Activated T-helper 2 cell treated with anti-CD3 and anti-CD28 coated beads, Interferon-gamma antibody, Interleukin-2, Interleukin-4, amounts not matched to agents 10 μg/mL and 5 μg/mL and 100 μg/mL, durations not matched to agents 14 hours and 24 hours and 36 hours (primary cell): ENCODE results near the gene INPP5A. TPM values are rescaled to one million over a fixed set of nuclear protein-coding genes. Genes with fewer than 3 reads are reported as not detected.
"Not testable (repeated sequence)": the region's sequence is repeated elsewhere in the genome, so short reads cannot be mapped to it uniquely, and the experiment has no call there.

Experiments
- DNase-seq: peaks from one replicate; pipeline ENCODE4 v3.0.0; 2021; ENCODE audit warnings: low spot score
- H3K27ac Mint-ChIP-seq: one replicate; pipeline ENCODE4 v1.8.0; 2021; ENCODE audit warnings: mixed read lengths
- H3K27me3 Mint-ChIP-seq: one replicate; pipeline ENCODE4 v1.8.0; 2021; ENCODE audit warnings: low read depth, mixed read lengths
- H3K36me3 Mint-ChIP-seq: one replicate; pipeline ENCODE4 v1.8.0; 2021; ENCODE audit warnings: low read depth, mixed read lengths
- H3K4me1 Mint-ChIP-seq: one replicate; pipeline ENCODE4 v1.8.0; 2021; ENCODE audit warnings: low read depth, mixed read lengths
- H3K4me3 Mint-ChIP-seq: one replicate; pipeline ENCODE4 v1.8.0; 2021; ENCODE audit warnings: low read depth, mild to moderate bottlenecking, moderate library complexity, mixed read lengths
- H3K9me3 Mint-ChIP-seq: one replicate; pipeline ENCODE4 v1.8.0; 2021; ENCODE audit warnings: mixed read lengths
- intact Hi-C: fragments of 100-400 bp; cut with micrococcal nuclease; formaldehyde crosslinking; loops from one replicate; pipeline ENCODE4 v1.15.1; 2023
- total RNA-seq: library from RNA; stranded (reverse); gene quantifications from 2 replicates; pipeline ENCODE4 v1.2.3, GENCODE V29; 2022

INPP5A gene
- total RNA-seq, 1 donor from 2014 or later: 13.0 TPM

GRCh38 chr10:132739225-132739613 lies 201.6 kb downstream of the INPP5A start:
- DNase-seq: no peak
- H3K4me1 Mint-ChIP-seq: no peaks in the 10 kb centered on the region
- no peak overlapping the region for H3K4me3 Mint-ChIP-seq
- H3K36me3 Mint-ChIP-seq: no peaks in the 10 kb centered on the region
- no peaks in the 10 kb centered on the region for H3K9me3 Mint-ChIP-seq
- intact Hi-C loops: no loop called here
- H3K27ac Mint-ChIP-seq: no peak overlapping the region
- H3K27me3 Mint-ChIP-seq: no peaks in the 10 kb centered on the region

GRCh38 chr10:132740588-132740987 lies 203.0 kb downstream of the INPP5A start:
- H3K36me3 Mint-ChIP-seq: no peaks in the 10 kb centered on the region
- no peaks in the 10 kb centered on the region for H3K27me3 Mint-ChIP-seq
- H3K4me3 Mint-ChIP-seq: no peak overlapping the region
- no peak for DNase-seq
- H3K9me3 Mint-ChIP-seq: no peaks in the 10 kb centered on the region
- intact Hi-C loops: no loop called here
- H3K27ac Mint-ChIP-seq: no peak overlapping the region
- no peaks in the 10 kb centered on the region for H3K4me1 Mint-ChIP-seq

GRCh38 chr10:132742167-132742836 lies 204.7 kb downstream of the INPP5A start:
- Mint-ChIP-seq H3K36me3 (no peaks in the 10 kb centered on the region), H3K4me3 (no peak overlapping the region), H3K9me3 (no peaks in the 10 kb centered on the region), H3K4me1 (no peaks in the 10 kb centered on the region), H3K27me3 (no peaks in the 10 kb centered on the region), H3K27ac (no peak overlapping the region)
- intact Hi-C loops: no loop called here
- DNase-seq: no peak

GRCh38 chr10:132742837-132743194 lies 205.2 kb downstream of the INPP5A start:
- Mint-ChIP-seq H3K27me3 (no peaks in the 10 kb centered on the region), H3K9me3 (no peaks in the 10 kb centered on the region), H3K4me1 (no peaks in the 10 kb centered on the region), H3K36me3 (no peaks in the 10 kb centered on the region), H3K27ac (no peak overlapping the region), H3K4me3 (no peak overlapping the region)
- no peak for DNase-seq
- intact Hi-C loops: no loop called here

- DNase-seq, H3K36me3 Mint-ChIP-seq, H3K4me1 Mint-ChIP-seq, H3K27me3 Mint-ChIP-seq, H3K27ac Mint-ChIP-seq, intact Hi-C loops, H3K4me3 Mint-ChIP-seq, H3K9me3 Mint-ChIP-seq: not testable (repeated sequence)
These were observed 205.8 kb downstream of the INPP5A start for GRCh38 chr10:132743196-132743924.

GRCh38 chr10:132743925-132744490 lies 206.4 kb downstream of the INPP5A start:
- H3K4me1 Mint-ChIP-seq: no peaks in the 10 kb centered on the region
- no peaks in the 10 kb centered on the region for H3K36me3 Mint-ChIP-seq
- no peak overlapping the region for H3K27ac Mint-ChIP-seq
- DNase-seq: no peak
- H3K4me3 Mint-ChIP-seq: no peak overlapping the region
- no peaks in the 10 kb centered on the region for H3K9me3 Mint-ChIP-seq
- intact Hi-C loops: no loop called here
- no peaks in the 10 kb centered on the region for H3K27me3 Mint-ChIP-seq

GRCh38 chr10:132744839-132745238 lies 207.3 kb downstream of the INPP5A start:
- Mint-ChIP-seq H3K9me3 (no peaks in the 10 kb centered on the region), H3K36me3 (no peaks in the 10 kb centered on the region), H3K27ac (no peak overlapping the region), H3K4me3 (no peak overlapping the region), H3K27me3 (no peaks in the 10 kb centered on the region), H3K4me1 (no peaks in the 10 kb centered on the region)
- no peak for DNase-seq
- intact Hi-C loops: no loop called here

- Mint-ChIP-seq H3K4me1 (no peaks in the 10 kb centered on the region), H3K27me3 (no peaks in the 10 kb centered on the region), H3K36me3 (no peaks in the 10 kb centered on the region), H3K9me3 (no peaks in the 10 kb centered on the region), H3K4me3 (no peak overlapping the region), H3K27ac (no peak overlapping the region)
- no peak for DNase-seq
- intact Hi-C loops: no loop called here
These were observed 207.9 kb downstream of the INPP5A start for GRCh38 chr10:132745511-132745910.

GRCh38 chr10:132745971-132746370 lies 208.4 kb downstream of the INPP5A start:
- no peak for DNase-seq
- intact Hi-C loops: no loop called here
- Mint-ChIP-seq H3K27ac (no peak overlapping the region), H3K27me3 (no peaks in the 10 kb centered on the region), H3K36me3 (no peaks in the 10 kb centered on the region), H3K4me3 (no peak overlapping the region), H3K9me3 (no peaks in the 10 kb centered on the region), H3K4me1 (no peaks in the 10 kb centered on the region)

GRCh38 chr10:132746386-132746785 lies 208.8 kb downstream of the INPP5A start:
- no peaks in the 10 kb centered on the region for H3K4me1 Mint-ChIP-seq
- no peaks in the 10 kb centered on the region for H3K9me3 Mint-ChIP-seq
- no peaks in the 10 kb centered on the region for H3K36me3 Mint-ChIP-seq
- no peak for DNase-seq
- no peaks in the 10 kb centered on the region for H3K27me3 Mint-ChIP-seq
- H3K27ac Mint-ChIP-seq: no peak overlapping the region
- no peak overlapping the region for H3K4me3 Mint-ChIP-seq
- intact Hi-C loops: no loop called here

- Mint-ChIP-seq H3K4me1 (no peaks in the 10 kb centered on the region), H3K27me3 (no peaks in the 10 kb centered on the region), H3K36me3 (no peaks in the 10 kb centered on the region), H3K9me3 (no peaks in the 10 kb centered on the region), H3K27ac (no peak overlapping the region), H3K4me3 (no peak overlapping the region)
- no peak for DNase-seq
- intact Hi-C loops: no loop called here
These were observed 209.4 kb downstream of the INPP5A start for GRCh38 chr10:132746801-132747625.

GRCh38 chr10:132748135-132748534 lies 210.5 kb downstream of the INPP5A start:
- Mint-ChIP-seq H3K4me3 (no peak overlapping the region), H3K9me3 (no peaks in the 10 kb centered on the region), H3K27ac (no peak overlapping the region), H3K4me1 (no peaks in the 10 kb centered on the region), H3K36me3 (no peaks in the 10 kb centered on the region), H3K27me3 (no peaks in the 10 kb centered on the region)
- no peak for DNase-seq
- intact Hi-C loops: no loop called here
